Chondrocyte (in vitro differentiated cells): ENCODE data around the gene SNRNP25. TPM values are rescaled to one million over a fixed set of nuclear protein-coding genes. Genes with fewer than 3 reads are reported as not detected.

Experiments
- DNase-seq: peaks from one replicate; pipeline ENCODE4 v3.0.0; 2021; ENCODE audit warnings: mixed read lengths, low spot score
- H3K27ac Mint-ChIP-seq: one replicate; pipeline ENCODE4 v1.8.0; 2021; ENCODE audit warnings: mild to moderate bottlenecking, moderate library complexity, mixed read lengths; ENCODE audit not compliant: unreplicated experiment
- H3K27me3 Mint-ChIP-seq: 2 replicates; pipeline ENCODE4 v1.8.0; 2021; ENCODE audit warnings: low read depth, mixed read lengths
- H3K36me3 Mint-ChIP-seq: 2 replicates; pipeline ENCODE4 v1.8.0; 2021; ENCODE audit warnings: low read depth, mixed read lengths
- H3K4me1 Mint-ChIP-seq: 2 replicates; pipeline ENCODE4 v1.8.0; 2021; ENCODE audit warnings: low read depth, mild to moderate bottlenecking, mixed read lengths
- H3K4me3 Mint-ChIP-seq: one replicate; pipeline ENCODE4 v1.8.0; 2021; ENCODE audit warnings: mild to moderate bottlenecking, moderate library complexity, mixed read lengths; ENCODE audit not compliant: unreplicated experiment
- H3K9me3 Mint-ChIP-seq: 2 replicates; pipeline ENCODE4 v1.8.0; 2021; ENCODE audit warnings: low read depth, mixed read lengths
- CTCF ChIP-seq: fragments of 200-600 bp; sonication (generic); IDR thresholded peaks from 2 replicates; pipeline ENCODE4 v1.5.0; 2021; ENCODE audit warnings: antibody characterized with exemption, mild to moderate bottlenecking, moderate library complexity
- microRNA-seq: library from miRNA; unstranded; fragments of <30 nt; microRNA quantifications from one replicate; pipeline ENCODE4 v1.2.0, GENCODE V29; 2020; ENCODE audit warnings: borderline number of aligned reads
- total RNA-seq: library from RNA; stranded (reverse); gene quantifications from 3 replicates; pipeline ENCODE4 v1.2.1, GENCODE V29; 2021

SNRNP25 gene
- total RNA-seq, 1 donor from 2014 or later: 28.0 TPM

GRCh38 chr16:102060-102855, 48.6 kb downstream of the SNRNP25 start:
- no peaks in the 10 kb centered on the region for H3K9me3 Mint-ChIP-seq
- H3K27ac Mint-ChIP-seq: peak overlapping the region; percentile 89
- no peaks in the 10 kb centered on the region for H3K27me3 Mint-ChIP-seq
- peak overlapping the region; percentile 46 for H3K4me3 Mint-ChIP-seq
- no peak for DNase-seq
- peaks cover 38% of the 10 kb centered on the region for H3K4me1 Mint-ChIP-seq
- H3K36me3 Mint-ChIP-seq: peaks cover 2% of the 10 kb centered on the region
- TF ChIP-seq CTCF: peak; percentile 19

DNA sequence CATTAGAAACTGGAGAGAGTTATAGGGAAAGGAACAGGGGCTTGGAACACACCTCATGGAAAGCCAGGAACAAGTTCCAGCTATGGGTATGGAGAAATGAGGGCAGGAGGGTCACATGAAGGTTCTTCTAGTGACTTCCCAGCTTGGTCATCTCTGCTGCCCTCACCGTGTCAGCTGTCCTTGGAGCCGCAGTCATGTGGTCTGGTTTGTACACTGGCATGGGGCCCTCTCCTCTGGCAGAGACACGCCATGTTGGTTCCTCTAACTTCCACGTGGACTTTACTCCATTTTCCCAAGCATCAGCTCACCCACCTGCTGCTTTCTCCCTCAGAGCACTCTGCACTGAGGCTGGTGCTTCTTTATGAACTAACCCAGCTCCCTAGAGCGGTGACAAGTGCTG, 50.7 kb downstream of the SNRNP25 start:
- Mint-ChIP-seq H3K9me3 (no peaks in the 10 kb centered on the region), H3K36me3 (peaks cover 4% of the 10 kb centered on the region), H3K27ac (no peak overlapping the region), H3K4me3 (no peak overlapping the region), H3K4me1 (peaks cover 31% of the 10 kb centered on the region), H3K27me3 (no peaks in the 10 kb centered on the region)
- DNase-seq: no peak
- TF ChIP-seq CTCF: no peak

DNA sequence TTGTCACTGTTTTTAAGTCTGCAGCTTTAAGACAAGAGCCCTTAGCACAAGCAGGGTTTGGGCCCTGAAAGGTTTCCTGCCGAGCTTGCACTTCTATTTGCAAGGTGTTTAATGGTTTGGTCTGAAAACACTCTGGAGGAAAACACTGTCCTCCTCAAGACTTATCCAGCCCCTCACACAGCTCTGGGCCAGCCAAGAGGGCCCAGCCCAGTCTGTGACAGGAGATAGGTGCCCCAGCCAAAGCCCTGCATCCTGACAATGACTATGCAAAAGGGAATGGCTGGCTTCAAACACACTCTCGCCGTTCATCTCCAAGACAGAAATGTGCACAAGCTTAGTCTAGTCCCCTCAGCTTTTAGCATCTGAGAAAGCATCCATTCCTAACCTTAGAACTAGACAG, 51.3 kb downstream of the SNRNP25 start:
- peaks cover 6% of the 10 kb centered on the region for H3K36me3 Mint-ChIP-seq
- TF ChIP-seq CTCF: no peak
- H3K9me3 Mint-ChIP-seq: no peaks in the 10 kb centered on the region
- no peak for DNase-seq
- peaks cover 31% of the 10 kb centered on the region for H3K4me1 Mint-ChIP-seq
- H3K27me3 Mint-ChIP-seq: no peaks in the 10 kb centered on the region
- H3K27ac Mint-ChIP-seq: no peak overlapping the region
- no peak overlapping the region for H3K4me3 Mint-ChIP-seq

DNA sequence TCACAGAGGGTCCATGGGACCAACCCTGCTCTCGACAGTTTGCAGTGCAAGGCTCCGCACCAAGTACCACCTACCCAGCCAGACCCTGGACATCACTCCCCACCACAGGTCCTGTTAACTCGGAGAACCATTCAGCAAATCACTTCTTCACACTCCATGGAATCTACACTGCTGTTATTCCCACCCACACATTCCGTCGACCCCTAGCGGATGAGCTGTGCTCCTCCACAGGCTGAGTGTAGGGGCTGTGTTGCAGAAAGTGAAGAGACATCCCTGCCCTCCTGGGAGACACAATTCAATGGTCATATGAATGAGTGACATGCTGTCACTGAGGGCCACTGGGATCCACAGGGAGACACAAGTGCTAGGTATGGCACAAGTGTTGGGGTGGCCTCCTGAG, 51.9 kb downstream of the SNRNP25 start:
- TF ChIP-seq CTCF: no peak
- H3K27ac Mint-ChIP-seq: no peak overlapping the region

GRCh38 chr16:106623-107324, 53.1 kb downstream of the SNRNP25 start:
- Mint-ChIP-seq H3K27ac (no peak overlapping the region), H3K4me3 (no peak overlapping the region), H3K36me3 (peaks cover 11% of the 10 kb centered on the region), H3K4me1 (peaks cover 19% of the 10 kb centered on the region), H3K27me3 (no peaks in the 10 kb centered on the region), H3K9me3 (no peaks in the 10 kb centered on the region)
- peak; percentile 87 for TF ChIP-seq CTCF
- no peak for DNase-seq

More for the DNA sequence above, 51.9 kb downstream of the SNRNP25 start:
- H3K36me3 Mint-ChIP-seq: peaks cover 8% of the 10 kb centered on the region
- peaks cover 28% of the 10 kb centered on the region for H3K4me1 Mint-ChIP-seq
- no peaks in the 10 kb centered on the region for H3K9me3 Mint-ChIP-seq
- no peak for DNase-seq
- H3K27me3 Mint-ChIP-seq: no peaks in the 10 kb centered on the region
- no peak overlapping the region for H3K4me3 Mint-ChIP-seq

Small RNAs within 50 kb of the gene (microRNA-seq; reads per million reads assigned to microRNA genes)
- not detected for gene MIR6859-4

Other genes starting within 250 kb of the SNRNP25 start
- gene POLR3K, start 220 bp upstream of the SNRNP25 start, total RNA-seq: 7.3 to 11.3 TPM (median 7.5 TPM) in 3 replicates
- gene RHBDF1, start 18.8 kb downstream of the SNRNP25 start, total RNA-seq: 52.4 to 55.5 TPM (median 52.7 TPM) in 3 replicates
- gene MPG, start 24.4 kb downstream of the SNRNP25 start, total RNA-seq: 52.6 to 65.4 TPM (median 61.1 TPM) in 3 replicates
- gene NPRL3, start 84.8 kb downstream of the SNRNP25 start, total RNA-seq: 32.0 to 39.6 TPM (median 35.4 TPM) in 3 replicates
- gene HBZ, start 98.8 kb downstream of the SNRNP25 start, total RNA-seq: not detected in 3 replicates
- not detected in 3 replicates for gene HBM, start 112.2 kb downstream of the SNRNP25 start, total RNA-seq
- not detected in 3 replicates for gene HBA2, start 119.0 kb downstream of the SNRNP25 start, total RNA-seq
- gene HBA1, start 122.9 kb downstream of the SNRNP25 start, total RNA-seq: not detected in 3 replicates
- gene HBQ1, start 126.6 kb downstream of the SNRNP25 start, total RNA-seq: 0.74 TPM in 1 of 3 replicates, not detected in the others
- gene LUC7L, start 175.6 kb downstream of the SNRNP25 start, total RNA-seq: 64.6 to 79.4 TPM (median 64.9 TPM) in 3 replicates
- gene FAM234A, start 181.0 kb downstream of the SNRNP25 start, total RNA-seq: 122 to 146 TPM (median 125 TPM) in 3 replicates
- gene RGS11, start 222.1 kb downstream of the SNRNP25 start, total RNA-seq: 20.3 to 23.2 TPM (median 21.0 TPM) in 3 replicates
- 0.82 to 4.0 TPM (median 3.7 TPM) in 3 replicates for gene ARHGDIG, start 226.8 kb downstream of the SNRNP25 start, total RNA-seq
- gene PDIA2, start 229.3 kb downstream of the SNRNP25 start, total RNA-seq: 0.89 to 1.6 TPM (median 1.5 TPM) in 3 replicates